Cortex of kidney (tissue), 1 donor: Measurements from ENCODE around the gene TRIM4.

Source experiments
- DNase-seq: peaks from one replicate; lab custom pipeline; 2025; lab: John Stamatoyannopoulos, UW

TRIM4 gene

DNA sequence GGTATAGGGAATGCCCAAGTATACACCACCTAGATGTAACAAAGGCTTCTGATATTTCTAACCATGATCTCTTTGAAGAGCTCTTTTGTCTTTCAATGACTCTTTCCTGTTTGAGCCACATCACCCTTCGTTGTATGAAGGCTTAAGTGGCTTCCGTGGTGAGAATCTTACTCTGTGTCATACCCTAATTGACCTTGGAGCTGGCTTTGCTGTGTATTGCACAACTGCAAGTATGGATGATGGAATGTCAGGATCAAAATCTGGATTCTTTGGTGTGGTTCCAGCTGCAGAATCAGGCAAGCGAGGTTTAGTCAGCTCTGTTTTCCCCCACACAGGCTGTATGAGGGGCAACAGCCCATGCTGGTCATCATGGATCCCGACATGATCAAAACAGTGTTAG is 75.5 kb downstream of the TRIM4 start:
- DNase-seq: no peak

DNA sequence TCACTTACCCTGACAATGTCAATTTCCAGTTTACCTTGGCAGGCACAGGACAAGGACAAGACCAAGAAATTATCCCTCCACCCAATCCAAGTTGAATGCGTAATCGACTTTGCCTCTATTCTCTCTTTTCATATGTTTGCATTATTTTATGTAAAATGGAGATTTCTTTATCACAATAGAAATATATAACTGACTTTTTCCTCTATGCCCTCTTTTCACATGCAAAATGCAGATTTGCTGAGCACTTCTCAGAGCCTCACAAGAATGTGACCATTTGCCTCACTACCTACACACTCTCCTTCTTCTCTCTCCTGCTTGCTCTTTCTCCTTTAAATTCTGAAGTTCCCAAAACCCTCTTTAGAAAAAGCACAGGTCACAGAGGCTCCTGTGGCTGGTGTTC is 76.4 kb downstream of the TRIM4 start:
- DNase-seq: no peak
